ENCODE measurements around the gene ZNF653.

Gene ZNF653

GRCh38 chr19:11505504-11506100 is at the start of gene ZNF653:
Gene ZNF653, minus strand, starts transcription at chr19:11505839. Its CDS starts 53 bp downstream, at chr19:11505786.
- DNase-seq (ENCODE audit: low spot score), result peak; percentile 98

GRCh38 chr19:11555246-11555645 is 49.6 kb upstream of the ZNF653 start:
- DNase-seq (ENCODE audit: low spot score), result no peak

- peak; percentile 53 for DNase-seq (ENCODE audit: low spot score)
These were observed 48.5 kb upstream of the ZNF653 start for GRCh38 chr19:11554160-11554559.

- DNase-seq (ENCODE audit: low spot score), result no peak
These were observed 47.2 kb upstream of the ZNF653 start for GRCh38 chr19:11552666-11553372.

- no peak for DNase-seq (ENCODE audit: low spot score)
These were observed 46.1 kb upstream of the ZNF653 start for GRCh38 chr19:11551603-11552235.

GRCh38 chr19:11550265-11550664 is 44.6 kb upstream of the ZNF653 start:
- no peak for DNase-seq (ENCODE audit: low spot score)

- no peak for DNase-seq (ENCODE audit: low spot score)
These were observed 43.8 kb upstream of the ZNF653 start for GRCh38 chr19:11549386-11549953.

- DNase-seq (ENCODE audit: low spot score), result no peak
These were observed 42.5 kb upstream of the ZNF653 start for GRCh38 chr19:11547929-11548700.

GRCh38 chr19:11541238-11541637 is 35.6 kb upstream of the ZNF653 start:
- DNase-seq (ENCODE audit: low spot score), result peak; percentile 76

GRCh38 chr19:11540645-11541044 is 35.0 kb upstream of the ZNF653 start:
- no peak for DNase-seq (ENCODE audit: low spot score)

GRCh38 chr19:11539495-11540365 is 34.1 kb upstream of the ZNF653 start:
- no peak for DNase-seq (ENCODE audit: low spot score)

- DNase-seq (ENCODE audit: low spot score), result no peak
These were observed 32.8 kb upstream of the ZNF653 start, which contains the start of gene CNN1 for GRCh38 chr19:11538232-11539036. Gene CNN1, plus strand, starts transcription at chr19:11538851. Its CDS starts 77 bp downstream, at chr19:11538928.

GRCh38 chr19:11535792-11536595 is 30.4 kb upstream of the ZNF653 start:
- DNase-seq (ENCODE audit: low spot score), result peak; percentile 90

- DNase-seq (ENCODE audit: low spot score), result no peak
These were observed 29.3 kb upstream of the ZNF653 start for GRCh38 chr19:11534948-11535347.

GRCh38 chr19:11534538-11534937 is 28.9 kb upstream of the ZNF653 start:
- DNase-seq (ENCODE audit: low spot score), result no peak

- DNase-seq (ENCODE audit: low spot score), result peak; percentile 81
These were observed 24.8 kb upstream of the ZNF653 start for GRCh38 chr19:11530432-11530831.

GRCh38 chr19:11528551-11529341 is 23.1 kb upstream of the ZNF653 start, which contains the start of gene ECSIT:
Gene ECSIT, minus strand, starts transcription at chr19:11529134. Its CDS starts 9,964 bp downstream, at chr19:11519170.
- peak; percentile 99 for DNase-seq (ENCODE audit: low spot score)

GRCh38 chr19:11519138-11519537 is 13.5 kb upstream of the ZNF653 start:
- no peak for DNase-seq (ENCODE audit: low spot score)

All from NAMALWA (cell line).